WTC11 (cell line): ENCODE data around the gene KAZN. TPM values are rescaled to one million over a fixed set of nuclear protein-coding genes. Genes with fewer than 3 reads are reported as not detected.

Source experiments
- ATAC-seq: fragments of 200-7000 bp; cut with Tn5 transposase; 2 replicates; pipeline ENCODE4 v1.10.0; 2021; ENCODE audit warnings: mild to moderate bottlenecking, moderate library complexity
- CTCF ChIA-PET: fragments of 300-600 bp; sonication (Branson Sonifier 250); formaldehyde crosslinking; loops from one replicate; lab custom pipeline; 2021; ENCODE audit warnings: antibody characterized with exemption; lab: Charles Lee
- POLR2A ChIA-PET: fragments of 350-600 bp; sonication (Branson Sonifier 250); formaldehyde crosslinking; loops from one replicate; lab custom pipeline; 2021; ENCODE audit warnings: antibody characterized with exemption; lab: Charles Lee
- DNase-seq: peaks from one replicate; pipeline ENCODE4 v3.0.0; 2021; ENCODE audit warnings: low spot score
- H3K27ac Mint-ChIP-seq: 2 replicates; pipeline ENCODE4 v1.8.0; 2021; ENCODE audit warnings: mixed read lengths
- H3K27me3 Mint-ChIP-seq: 2 replicates; pipeline ENCODE4 v1.8.0; 2021; ENCODE audit warnings: low read depth, mild to moderate bottlenecking, moderate library complexity, mixed read lengths
- H3K36me3 Mint-ChIP-seq: 2 replicates; pipeline ENCODE4 v1.8.0; 2021; ENCODE audit warnings: mixed read lengths
- H3K4me1 Mint-ChIP-seq: 2 replicates; pipeline ENCODE4 v1.8.0; 2022; ENCODE audit warnings: mixed read lengths
- H3K4me3 Mint-ChIP-seq: 2 replicates; pipeline ENCODE4 v1.8.0; 2021; ENCODE audit warnings: mild to moderate bottlenecking, moderate library complexity, mixed read lengths
- H3K9me3 Mint-ChIP-seq: 2 replicates; pipeline ENCODE4 v1.8.0; 2021; ENCODE audit warnings: mixed read lengths
- AFF4 ChIP-seq: sonication (generic); formaldehyde crosslinking; IDR thresholded peaks from 2 replicates; pipeline ENCODE4 v1.8.1; 2023; ENCODE audit warnings: mild to moderate bottlenecking, missing genetic modification reagents, borderline replicate concordance
- ATF2 ChIP-seq: sonication (generic); formaldehyde crosslinking; IDR thresholded peaks from 2 replicates; pipeline ENCODE4 v1.8.1; 2022; ENCODE audit warnings: low read depth, missing genetic modification reagents, borderline replicate concordance
- E2F1 ChIP-seq: sonication (generic); formaldehyde crosslinking; IDR thresholded peaks from 2 replicates; pipeline ENCODE4 v1.8.0; 2022; ENCODE audit warnings: mild to moderate bottlenecking, missing genetic modification reagents
- EMX1 ChIP-seq: fragments of 250-450 bp; sonication (Bioruptor Pico); IDR thresholded peaks from 2 replicates; pipeline ENCODE4 v1.8.0; 2021; ENCODE audit warnings: mild to moderate bottlenecking
- FOXK1 ChIP-seq: sonication (generic); formaldehyde crosslinking; IDR thresholded peaks from 2 replicates; pipeline ENCODE4 v1.8.0; 2022; ENCODE audit warnings: mild to moderate bottlenecking, moderate library complexity, missing genetic modification reagents
- GABPB1 ChIP-seq: sonication (generic); formaldehyde crosslinking; IDR thresholded peaks from 2 replicates; pipeline ENCODE4 v1.8.1; 2023; ENCODE audit warnings: mild to moderate bottlenecking, missing genetic modification reagents
- HMGA2 ChIP-seq: fragments of 250-450 bp; sonication (Bioruptor Pico); IDR thresholded peaks from 2 replicates; pipeline ENCODE4 v1.4.0; 2021; ENCODE audit warnings: mild to moderate bottlenecking, moderate library complexity
- JAZF1 ChIP-seq: fragments of 250-450 bp; sonication (Bioruptor Pico); IDR thresholded peaks from 2 replicates; pipeline ENCODE4 v1.9.0; 2021; ENCODE audit warnings: moderate library complexity, mild to moderate bottlenecking, inconsistent platforms
- JUN ChIP-seq: sonication (generic); formaldehyde crosslinking; IDR thresholded peaks from 2 replicates; pipeline ENCODE4 v1.8.0; 2023; ENCODE audit warnings: mild to moderate bottlenecking, missing genetic modification reagents
- MLX ChIP-seq: sonication (generic); formaldehyde crosslinking; IDR thresholded peaks from 2 replicates; pipeline ENCODE4 v1.8.1; 2023; ENCODE audit warnings: mild to moderate bottlenecking, missing genetic modification reagents, moderate library complexity
- MXD4 ChIP-seq: fragments of 250-450 bp; sonication (Bioruptor Pico); IDR thresholded peaks from 2 replicates; pipeline ENCODE4 v1.8.0; 2021; ENCODE audit warnings: mild to moderate bottlenecking, moderate library complexity, borderline replicate concordance
- NFATC4 ChIP-seq: fragments of 250-450 bp; sonication (Bioruptor Pico); IDR thresholded peaks from 2 replicates; pipeline ENCODE4 v1.9.0; 2021; ENCODE audit warnings: mild to moderate bottlenecking
- NR2C2 ChIP-seq: sonication (generic); formaldehyde crosslinking; IDR thresholded peaks from 2 replicates; pipeline ENCODE4 v1.8.0; 2022; ENCODE audit warnings: mild to moderate bottlenecking, missing genetic modification reagents
- OVOL2 ChIP-seq: fragments of 250-450 bp; sonication (Bioruptor Pico); IDR thresholded peaks from 2 replicates; pipeline ENCODE4 v1.9.0; 2021; ENCODE audit warnings: mild to moderate bottlenecking, borderline replicate concordance
- STAT6 ChIP-seq: sonication (generic); formaldehyde crosslinking; conservative IDR thresholded peaks from 2 replicates; pipeline ENCODE4 v1.8.1; 2023; ENCODE audit warnings: mild to moderate bottlenecking, low read depth, missing genetic modification reagents, moderate library complexity
- ZNF281 ChIP-seq: sonication (generic); formaldehyde crosslinking; IDR thresholded peaks from 2 replicates; pipeline ENCODE4 v1.8.0; 2023; ENCODE audit warnings: mild to moderate bottlenecking, missing genetic modification reagents
- ZNF317 ChIP-seq: sonication (generic); formaldehyde crosslinking; IDR thresholded peaks from 2 replicates; pipeline ENCODE4 v1.8.1; 2023; ENCODE audit warnings: low read depth, mild to moderate bottlenecking, moderate library complexity, missing genetic modification reagents, borderline replicate concordance
- total RNA-seq: library from RNA; stranded (reverse); gene quantifications from 3 replicates; pipeline ENCODE4 v1.2.3, GENCODE V29; 2021

The KAZN gene
- total RNA-seq, 1 experiment from 2014 or later: 19.9 TPM

- no peak for ATAC-seq
- Mint-ChIP-seq H3K4me3 (no peak overlapping the region), H3K36me3 (0 out of 2 replicates have a peak, but pooled peaks cover 2% of the 10 kb centered on the region), H3K4me1 (peaks cover 11% of the 10 kb centered on the region), H3K27me3 (peaks cover 27% of the 10 kb centered on the region)
- TF ChIP-seq AFF4 (CRISPR knock-in tag) (no peak), ATF2 (CRISPR knock-in tag) (no peak), MXD4 (CRISPR knock-in tag) (no peak), EMX1 (CRISPR knock-in tag) (no peak), MLX (CRISPR knock-in tag) (no peak), JAZF1 (CRISPR knock-in tag) (no peak), JUN (CRISPR knock-in tag) (no peak), GABPB1 (CRISPR knock-in tag) (no peak), FOXK1 (CRISPR knock-in tag) (no peak), OVOL2 (CRISPR knock-in tag) (no peak), NFATC4 (CRISPR knock-in tag) (no peak), ZNF281 (no peak), STAT6 (CRISPR knock-in tag) (no peak), NR2C2 (no peak), ZNF317 (CRISPR knock-in tag) (no peak), HMGA2 (CRISPR knock-in tag) (no peak), E2F1 (CRISPR knock-in tag) (no peak)
- TF ChIP-seq, all 79 proteins: peak for 0
- H3K9me3 Mint-ChIP-seq: peaks cover 23% of the 10 kb centered on the region
- H3K27ac Mint-ChIP-seq: no peak overlapping the region
- POLR2A ChIA-PET: no interaction called here
- no peak for DNase-seq
- CTCF ChIA-PET: no interaction called here
Measured at GRCh38 chr1:14576155-14576554, 22.3 kb upstream of the KAZN start.
